ENCODE data around the gene THSD4. TPM values are rescaled to one million over a fixed set of nuclear protein-coding genes. Genes with fewer than 3 reads are reported as not detected.

THSD4 gene
- total RNA-seq, 2 donors from 2014 or later: 16.3 to 18.8 TPM

DNA sequence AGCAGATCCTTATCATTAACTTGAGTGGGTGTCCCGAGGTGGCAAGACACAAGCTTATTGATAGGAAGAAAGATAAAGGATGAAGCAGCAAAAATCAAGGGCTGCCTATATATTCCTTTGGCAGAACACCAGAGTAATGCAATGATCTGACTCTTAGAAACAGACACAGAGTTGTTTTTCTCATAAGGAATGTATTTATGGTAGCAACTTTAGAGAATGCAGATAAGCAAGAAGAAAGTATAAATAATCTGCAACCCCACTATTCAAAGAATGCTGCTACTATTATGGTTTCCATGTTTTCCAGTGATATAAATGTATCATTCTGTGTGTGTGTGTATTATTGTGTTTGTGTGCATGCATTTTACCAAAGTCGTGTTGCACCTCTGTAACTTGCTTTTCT, 208.3 kb downstream of the THSD4 start:
- intact Hi-C loops (cut with DNase I): no loop called here
- DNase-seq (ENCODE audit: low spot score): no peak

DNA sequence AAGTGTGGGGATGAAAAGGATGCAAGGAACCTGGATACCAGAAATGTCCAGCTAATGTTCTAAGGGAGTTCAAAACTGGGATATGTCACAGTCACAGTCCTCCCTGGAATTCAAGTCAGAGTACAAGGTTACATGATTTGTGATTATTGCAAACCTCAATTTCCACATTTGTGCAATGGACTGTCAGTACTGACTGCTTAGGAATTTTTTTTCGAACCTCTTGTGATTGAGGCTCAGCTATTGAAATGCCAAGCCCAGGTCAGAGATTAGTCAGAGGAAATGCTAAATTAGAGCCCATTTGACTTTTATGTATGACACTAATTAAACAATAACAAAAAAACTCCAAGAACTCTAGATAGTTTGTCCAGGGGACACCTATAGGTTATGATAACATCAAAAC, 210.2 kb downstream of the THSD4 start:
- intact Hi-C loops (cut with DNase I): no loop called here
- DNase-seq (ENCODE audit: low spot score): no peak

DNA sequence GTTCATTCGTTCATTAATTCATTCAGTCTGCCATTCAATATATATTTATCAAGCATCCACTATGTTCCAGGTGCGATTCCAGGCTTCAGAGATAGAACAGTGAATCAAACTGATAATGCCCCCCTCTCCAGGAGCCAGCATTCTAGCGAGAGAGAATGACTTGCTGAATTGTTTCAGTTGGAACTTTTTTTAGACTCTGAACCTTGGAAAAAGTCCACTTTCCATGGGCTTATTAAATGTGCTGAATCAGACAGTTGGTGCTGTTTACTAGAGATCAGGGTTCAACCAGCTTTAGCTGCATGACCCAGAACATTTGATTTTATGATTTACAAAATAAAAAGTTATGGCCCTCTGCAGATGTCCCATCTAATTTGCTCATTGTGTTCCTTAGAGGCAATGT, 213.2 kb downstream of the THSD4 start:
- DNase-seq (ENCODE audit: low spot score): no peak
- intact Hi-C loops (cut with DNase I): no loop called here

DNA sequence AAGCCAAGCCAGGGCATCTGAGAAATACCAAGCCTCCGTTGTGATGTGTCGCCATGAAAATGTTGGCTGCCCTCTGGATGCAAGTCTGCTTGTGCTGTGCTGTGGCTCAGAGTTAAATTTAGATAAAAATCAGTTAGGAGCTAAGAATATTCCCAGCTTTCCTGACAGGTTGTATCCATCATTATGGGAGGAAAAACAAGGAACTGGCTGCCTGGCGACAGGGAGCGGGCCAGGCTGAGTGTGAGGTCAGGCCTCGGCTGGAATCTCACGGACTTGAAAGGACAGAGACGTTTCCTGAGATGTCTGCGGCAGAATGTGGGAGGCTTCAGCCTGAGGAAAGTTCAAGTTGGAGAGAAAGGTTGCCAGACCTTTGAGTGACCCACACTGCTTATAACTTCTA, 213.8 kb downstream of the THSD4 start:
- DNase-seq (ENCODE audit: low spot score): peak; percentile 84

DNA sequence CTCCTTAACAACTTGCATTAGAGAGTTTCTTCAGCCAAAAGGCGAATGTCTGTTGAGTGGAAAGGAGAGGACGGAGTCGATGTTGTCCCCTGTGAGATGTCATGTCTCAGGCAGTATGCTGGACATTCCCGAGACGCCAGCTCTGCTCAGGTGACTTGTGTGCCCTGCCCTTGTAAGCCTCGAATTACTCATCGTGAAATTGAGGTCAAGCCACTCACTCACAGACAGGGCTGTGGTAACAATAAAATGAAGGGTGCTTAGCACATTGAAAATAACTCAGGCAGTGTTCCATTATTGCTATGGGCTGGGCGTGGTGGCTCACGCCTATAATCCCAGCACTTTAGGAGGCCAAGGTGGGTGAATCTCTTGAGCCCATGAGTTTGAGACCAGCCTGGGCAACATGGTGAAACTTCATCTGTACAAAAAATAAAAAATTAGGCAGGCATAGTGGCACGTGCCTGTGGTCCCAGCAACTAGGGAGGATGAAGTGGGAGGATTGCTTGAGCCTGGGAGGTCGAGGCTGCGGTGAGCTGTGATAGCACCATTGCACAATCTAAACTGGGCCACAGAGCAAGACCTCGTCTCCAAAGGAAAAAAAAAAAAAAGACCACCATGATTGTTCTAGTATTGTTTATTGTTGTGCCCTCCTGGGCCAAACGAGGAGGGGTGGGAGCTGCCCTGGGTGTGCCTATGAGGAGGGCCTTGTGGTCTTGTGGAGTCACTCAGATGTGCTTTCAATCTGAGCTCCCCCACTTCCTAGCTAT, 214.4 kb downstream of the THSD4 start:
- intact Hi-C loops (cut with DNase I): no loop called here
- no peak for DNase-seq (ENCODE audit: low spot score)

More for the DNA sequence above, 213.8 kb downstream of the THSD4 start:
- intact Hi-C loops (cut with DNase I): no loop called here

DNA sequence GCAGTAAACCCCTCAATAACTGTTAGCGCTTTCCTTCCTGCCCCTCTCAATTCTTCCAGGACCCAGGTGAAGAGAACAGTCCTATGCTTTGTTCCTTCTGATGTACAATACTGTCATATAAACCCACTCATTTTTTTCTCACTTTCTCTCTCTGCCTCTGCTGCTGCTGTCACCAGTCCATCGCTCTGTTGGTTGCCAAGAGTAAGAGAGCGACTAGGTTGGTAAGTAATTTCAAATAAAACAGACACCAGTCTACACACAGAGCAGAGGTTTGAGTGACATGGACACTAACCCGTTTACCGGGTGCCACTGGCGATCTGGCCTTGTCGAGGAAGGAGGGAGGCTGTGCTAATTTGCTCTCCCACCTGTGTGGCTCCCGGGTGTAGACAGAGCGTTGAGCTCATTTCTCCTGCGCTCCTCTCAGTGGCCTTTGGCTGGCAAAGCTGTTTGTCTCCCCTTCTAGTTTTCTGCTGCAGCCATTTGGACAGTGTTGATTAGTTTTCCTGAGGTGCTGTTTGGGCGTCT, 215.4 kb downstream of the THSD4 start:
- DNase-seq (ENCODE audit: low spot score): no peak
- intact Hi-C loops (cut with DNase I): no loop called here

DNA sequence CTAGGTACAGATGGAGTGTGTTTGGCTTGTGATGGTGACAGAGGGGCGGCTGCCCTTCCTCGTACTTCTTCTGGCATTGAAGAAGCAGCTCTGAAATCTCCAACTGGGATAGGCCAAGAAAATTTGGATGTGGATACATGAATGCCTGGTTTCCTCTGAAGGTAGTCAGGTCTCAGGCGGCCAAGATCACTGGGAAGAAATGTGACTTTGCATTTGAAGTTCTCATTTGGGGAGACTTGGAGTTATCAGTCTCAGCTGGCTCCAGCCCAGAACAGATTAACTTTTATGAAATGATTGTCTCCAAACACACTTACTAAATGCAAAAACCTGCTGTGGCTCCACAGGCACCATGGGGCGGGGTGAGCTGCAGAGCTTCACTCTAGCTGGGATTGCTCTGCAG, 215.9 kb downstream of the THSD4 start:
- intact Hi-C loops (cut with DNase I): no loop called here
- DNase-seq (ENCODE audit: low spot score): no peak

DNA sequence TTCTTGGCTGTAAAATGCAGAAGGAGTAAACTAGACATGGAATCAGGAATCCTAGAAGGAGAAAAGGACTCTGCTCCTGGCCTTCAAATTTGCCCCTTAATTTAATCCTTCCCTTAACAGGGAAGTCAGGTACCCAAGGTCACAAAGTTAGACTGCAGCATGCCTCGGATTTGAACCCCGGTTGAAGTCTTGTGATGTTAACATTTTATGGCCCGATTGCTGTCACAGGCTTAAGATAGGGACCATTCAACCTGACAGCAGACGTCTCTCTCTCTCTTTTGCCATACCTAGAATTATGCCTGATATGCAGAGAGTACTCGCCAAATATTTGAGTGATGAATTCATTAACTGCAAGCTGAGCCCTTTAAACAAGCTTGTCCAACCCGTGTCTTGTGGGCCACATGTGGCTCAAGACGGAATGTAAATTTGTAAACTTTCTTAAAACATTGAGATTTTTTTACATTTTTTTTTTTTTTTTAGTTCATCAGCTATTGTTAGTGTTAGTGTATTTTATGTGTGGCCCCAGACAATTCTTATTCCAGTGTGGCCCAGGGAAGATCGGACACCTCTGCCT, 217.2 kb downstream of the THSD4 start:
- no peak for DNase-seq (ENCODE audit: low spot score)
- intact Hi-C loops (cut with DNase I): no loop called here

DNA sequence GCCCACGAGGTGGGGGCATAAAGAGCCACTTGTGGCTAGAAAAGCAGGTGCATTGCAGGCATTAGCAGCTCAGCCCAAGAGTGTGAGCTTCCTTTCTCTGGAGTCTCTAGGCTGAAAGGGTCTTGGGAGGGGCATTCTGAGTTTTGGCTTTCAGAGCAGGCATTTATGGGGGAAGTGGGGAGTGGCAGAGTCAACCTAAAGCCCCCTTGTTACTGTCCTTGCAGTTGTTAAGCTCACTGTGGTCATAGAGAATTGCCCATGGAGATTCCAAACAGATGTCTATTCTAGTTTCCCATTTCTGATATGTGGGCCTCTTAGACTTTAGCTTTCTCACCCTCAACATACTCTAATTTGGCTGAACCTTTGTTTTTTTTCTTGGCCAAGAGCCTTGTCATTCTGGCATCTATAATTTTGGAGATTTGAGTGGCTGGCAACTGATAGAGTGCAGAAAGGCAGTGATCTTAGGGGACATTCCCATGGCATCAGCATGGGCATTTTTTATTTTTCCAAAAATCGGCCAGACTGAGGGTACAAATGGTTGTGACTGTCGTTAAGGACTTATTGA, 217.9 kb downstream of the THSD4 start:
- no peak for DNase-seq (ENCODE audit: low spot score)
- intact Hi-C loops (cut with DNase I): no loop called here

DNA sequence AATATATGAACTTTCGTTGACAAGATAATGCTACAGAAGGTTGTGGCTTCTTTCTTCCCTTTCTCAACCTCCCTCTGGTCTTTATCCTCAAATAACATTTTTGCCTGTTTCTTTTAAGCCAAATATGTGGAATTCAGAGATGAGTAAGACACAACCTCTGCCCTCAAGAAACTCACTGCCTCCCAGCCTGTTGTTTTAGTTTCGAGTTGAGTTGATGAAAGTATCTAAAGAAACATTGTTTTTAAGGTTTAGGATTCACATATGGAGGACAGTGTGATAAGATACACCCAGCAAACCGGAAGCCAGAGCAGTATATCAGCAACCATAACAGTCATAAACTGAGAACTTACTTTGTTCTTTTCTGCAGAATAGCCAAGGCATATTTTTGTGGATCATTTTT, 218.6 kb downstream of the THSD4 start:
- intact Hi-C loops (cut with DNase I): no loop called here

DNA sequence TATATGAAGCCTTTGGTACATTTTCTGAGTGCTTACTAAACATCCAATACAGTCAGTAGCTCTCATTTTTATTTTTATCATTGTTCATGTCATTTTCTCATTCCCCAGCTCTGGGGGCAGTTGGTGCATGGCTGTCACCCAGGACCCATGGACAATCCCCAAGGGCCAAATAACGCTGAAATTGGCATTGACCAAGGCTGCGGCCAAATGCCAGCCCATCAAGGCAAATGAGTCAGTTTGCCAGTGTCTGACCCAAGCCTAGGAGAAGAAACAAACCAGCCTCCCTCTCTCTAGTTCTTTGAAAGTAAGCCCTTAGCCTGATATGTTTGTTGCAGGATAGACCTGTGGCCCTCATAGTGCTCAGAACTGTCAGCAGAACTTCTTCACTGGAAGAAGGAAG, 219.2 kb downstream of the THSD4 start:
- DNase-seq (ENCODE audit: low spot score): no peak
- intact Hi-C loops (cut with DNase I): no loop called here

More for the DNA sequence above, 218.6 kb downstream of the THSD4 start:
- DNase-seq (ENCODE audit: low spot score): no peak

DNA sequence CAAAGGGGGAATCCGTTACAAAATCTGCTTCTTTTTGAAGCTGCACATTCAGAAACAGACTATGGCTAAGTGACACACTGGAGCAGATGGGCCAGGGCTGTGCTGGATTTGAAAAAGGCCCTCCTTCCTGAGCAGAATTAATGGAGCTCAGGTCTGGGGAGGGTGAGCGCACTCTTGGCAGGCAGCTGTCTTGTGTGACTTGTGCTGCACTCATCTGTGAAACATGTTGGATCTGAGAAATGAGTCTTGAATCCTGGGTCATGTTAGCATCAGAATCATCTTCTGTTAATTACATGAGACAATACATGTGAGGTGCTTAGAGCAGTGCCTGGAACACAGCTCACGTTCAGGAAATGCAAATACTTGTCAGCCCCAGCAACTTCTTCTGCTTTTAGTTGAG, 219.6 kb downstream of the THSD4 start:
- no peak for DNase-seq (ENCODE audit: low spot score)
- intact Hi-C loops (cut with DNase I): no loop called here

DNA sequence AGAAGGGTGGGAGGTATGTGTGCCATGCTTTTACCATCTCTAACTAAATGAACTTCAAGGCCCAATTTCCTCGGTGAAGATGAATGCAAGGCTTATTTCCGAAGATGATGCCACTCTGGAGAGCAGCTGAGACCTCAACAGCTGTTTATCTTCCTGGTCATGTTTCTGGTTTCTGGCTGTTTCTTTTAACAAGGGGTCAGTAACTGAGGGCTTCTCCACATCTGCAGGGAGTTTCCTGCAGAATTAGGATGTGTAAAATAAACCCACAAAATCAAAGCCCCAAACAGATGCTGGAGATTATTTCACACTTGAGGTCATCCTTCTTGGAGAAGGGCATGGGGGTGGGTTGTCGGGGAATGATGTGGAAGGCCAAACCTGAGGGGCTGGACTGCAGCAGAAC, 220.3 kb downstream of the THSD4 start:
- intact Hi-C loops (cut with DNase I): no loop called here
- no peak for DNase-seq (ENCODE audit: low spot score)

DNA sequence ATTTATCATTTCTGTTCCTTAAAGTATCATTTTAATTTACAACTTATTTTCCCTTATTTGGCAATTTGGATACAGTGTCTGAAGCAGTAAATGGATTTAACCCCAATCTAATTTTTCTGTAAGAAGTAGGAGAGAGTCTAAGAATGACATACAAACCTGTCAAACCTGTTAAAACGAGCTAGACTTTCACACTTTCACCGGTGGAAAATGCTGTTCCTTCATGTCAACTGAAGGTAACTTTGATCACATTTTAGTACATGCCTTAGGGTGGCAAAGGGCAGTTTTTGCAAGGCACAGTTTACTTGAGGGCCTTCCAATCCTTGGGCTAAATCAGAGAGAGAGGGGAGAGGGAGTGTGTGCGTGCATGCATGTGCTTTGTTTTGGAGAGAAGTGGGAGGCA, 221.4 kb downstream of the THSD4 start:
- intact Hi-C loops (cut with DNase I): no loop called here
- no peak for DNase-seq (ENCODE audit: low spot score)

DNA sequence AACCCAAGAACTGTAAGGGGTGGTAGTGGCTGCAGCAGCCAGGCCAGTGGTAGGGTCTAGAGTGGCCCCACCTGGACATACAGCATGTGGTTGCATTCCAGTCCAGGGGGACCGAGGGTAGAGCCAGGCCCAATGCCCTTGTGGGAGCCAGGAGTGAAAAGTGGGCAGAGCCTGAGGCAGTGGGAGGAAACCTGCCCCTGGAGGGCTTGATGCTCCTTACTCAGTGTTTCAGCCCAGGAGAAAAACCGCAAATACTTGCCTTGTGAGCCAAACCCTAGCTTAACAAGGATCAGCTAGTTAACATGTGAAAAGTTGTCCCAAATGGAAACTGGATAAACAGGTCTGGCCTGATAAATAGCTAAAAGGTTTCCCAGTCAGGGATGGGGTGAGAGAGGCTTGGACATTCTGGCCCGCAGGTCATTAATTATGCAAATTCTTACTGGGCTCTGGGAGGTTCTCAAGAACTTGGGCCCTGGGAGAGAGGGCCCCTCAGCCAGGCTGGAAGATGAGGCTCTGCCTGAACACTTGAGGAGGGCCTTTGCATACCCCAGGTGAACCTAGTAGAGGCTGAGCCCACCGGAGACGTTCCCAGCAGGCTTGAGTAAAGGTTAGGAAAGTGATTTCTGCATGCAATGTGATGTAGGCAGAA, 222.1 kb downstream of the THSD4 start:
- intact Hi-C loops (cut with DNase I): no loop called here
- no peak for DNase-seq (ENCODE audit: low spot score)

DNA sequence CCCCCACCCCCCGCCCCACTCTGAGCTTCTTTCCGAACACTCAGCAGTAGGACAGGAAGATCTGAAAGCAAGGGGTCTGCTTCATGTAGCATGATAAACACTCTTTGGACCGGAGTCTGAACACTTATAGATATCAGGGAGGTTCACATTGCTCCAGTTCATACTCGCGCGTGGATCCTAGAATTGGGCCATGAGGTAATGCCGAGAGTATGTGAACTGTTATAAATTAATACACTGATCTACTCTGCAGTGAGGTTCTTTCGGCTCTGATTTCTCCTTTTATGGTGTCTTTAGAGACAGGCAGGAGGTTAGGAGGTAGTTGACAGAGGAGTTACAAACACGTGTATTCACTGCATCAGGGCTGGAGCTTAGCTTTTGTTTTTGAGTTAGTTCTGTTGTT, 223.0 kb downstream of the THSD4 start:
- no peak for DNase-seq (ENCODE audit: low spot score)
- intact Hi-C loops (cut with DNase I): no loop called here

DNA sequence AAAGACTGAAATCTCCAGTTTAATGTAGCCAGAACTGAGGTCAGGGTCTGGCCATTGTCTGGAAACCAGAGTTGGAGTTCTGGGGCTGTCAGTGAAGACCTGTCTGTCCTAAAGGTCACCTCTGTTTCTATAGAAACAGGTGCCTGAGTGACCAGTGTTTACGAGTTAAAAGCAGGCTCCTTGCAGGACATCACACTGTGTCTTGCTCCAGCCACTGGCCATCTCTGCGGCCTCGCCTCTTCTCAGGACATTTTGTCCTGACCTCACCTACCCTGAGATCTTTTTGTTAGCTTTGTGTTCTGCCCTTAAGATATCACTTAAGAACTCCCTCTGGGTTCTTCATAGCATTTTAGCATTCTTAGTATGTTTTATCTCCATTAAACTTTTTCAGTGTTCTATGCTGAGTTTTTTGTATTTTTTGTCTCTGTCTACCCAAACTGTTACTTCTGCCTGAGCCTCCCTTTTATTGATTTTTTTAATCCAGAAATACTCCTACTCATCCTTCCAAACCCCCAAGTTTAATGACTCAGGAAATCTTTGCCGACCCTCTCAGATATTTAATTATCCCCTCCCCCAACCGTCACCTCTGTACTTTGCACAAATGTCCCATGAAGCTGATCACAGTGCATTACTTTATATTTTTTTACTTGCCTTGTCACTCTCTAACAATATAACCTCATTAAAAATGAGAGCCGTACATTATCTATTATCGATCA, 223.7 kb downstream of the THSD4 start:
- no peak for DNase-seq (ENCODE audit: low spot score)
- intact Hi-C loops (cut with DNase I): loop anchor here in 1 of 2 donors (1.0 kb wide), 2 partner anchors 31 to 64 kb away; no protein-coding TSS in a partner anchor

DNA sequence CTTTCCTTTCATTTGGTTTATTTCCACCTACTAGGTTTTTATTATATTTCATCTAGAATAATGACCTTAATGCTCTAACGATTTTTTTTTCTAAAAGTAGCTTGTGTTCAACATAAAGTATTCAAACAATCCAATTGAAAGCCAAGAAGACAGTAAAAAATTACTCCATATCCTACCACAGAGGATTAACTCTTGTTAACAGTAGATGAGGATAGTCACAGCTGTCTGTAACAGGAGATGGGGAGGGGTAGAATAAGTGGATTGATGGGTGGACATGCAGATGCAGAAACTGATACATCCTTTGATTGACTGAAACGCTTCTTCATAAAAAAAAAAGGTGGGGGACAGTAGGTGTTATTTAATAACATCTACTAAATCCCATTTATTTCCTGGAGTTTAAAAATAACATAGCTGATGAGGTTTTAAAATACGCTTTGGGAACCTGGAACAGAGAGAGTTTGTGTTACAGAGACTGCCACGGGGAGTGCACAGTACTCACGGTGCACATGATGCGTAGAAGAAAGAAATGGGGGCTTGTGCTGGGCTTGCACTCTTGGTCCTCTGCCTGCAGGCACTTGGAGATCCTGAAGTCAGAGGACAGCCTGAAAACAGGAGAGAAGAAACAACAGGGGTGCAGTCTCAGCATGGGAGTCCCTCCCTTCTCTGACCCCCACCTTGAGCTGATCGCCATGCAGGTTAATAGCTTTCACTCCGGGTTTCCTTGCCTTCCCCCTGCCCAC, 226.7 kb downstream of the THSD4 start:
- intact Hi-C loops (cut with DNase I): no loop called here
- DNase-seq (ENCODE audit: low spot score): no peak

DNA sequence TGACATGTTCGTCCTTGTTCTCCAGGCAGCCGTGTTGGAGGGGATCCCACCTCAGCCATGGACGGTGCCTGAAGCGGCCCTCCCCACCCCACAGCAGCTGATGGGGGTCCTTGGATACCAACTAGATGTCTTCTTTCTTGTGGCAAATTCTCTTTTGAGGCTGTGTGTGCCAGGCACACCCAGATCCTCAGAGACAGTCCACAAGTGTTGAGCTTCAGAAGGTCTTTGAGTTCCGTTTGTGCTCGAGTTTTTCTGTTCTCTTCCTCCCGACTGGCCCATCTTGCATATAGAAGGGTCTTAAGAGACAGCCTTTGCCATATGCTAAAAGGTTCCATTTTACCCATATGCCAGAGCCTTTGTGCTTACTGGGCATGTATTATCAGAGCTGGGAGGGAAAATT, 227.4 kb downstream of the THSD4 start:
- intact Hi-C loops (cut with DNase I): no loop called here
- DNase-seq (ENCODE audit: low spot score): no peak

Measured in posterior vena cava (tissue), 2 donors.